SJSA1 (cell line): ENCODE data around the gene SLC6A17. TPM values are rescaled to one million over a fixed set of nuclear protein-coding genes. Genes with fewer than 3 reads are reported as not detected.
A peak's percentile ranks its signal among the peaks of the same experiment; 100 is the strongest.

Experiments
- DNase-seq, 2 experiments: peaks; one replicate each; pipeline ENCODE4 v3.0.0-alpha.2; 2015 to 2020; ENCODE audit warnings: low spot score in 2 of 2, low read depth in 1 of 2
- H3K27ac ChIP-seq: fragments of 250-450 bp; sonication (Bioruptor Pico); 2 replicates; pipeline ENCODE4 v1.5.1; 2020; ENCODE audit warnings: mild to moderate bottlenecking, moderate library complexity
- H3K27me3 ChIP-seq: fragments of 250-450 bp; sonication (Bioruptor Pico); replicated peaks from 2 replicates; pipeline ENCODE4 v1.5.1; 2020; ENCODE audit warnings: mild to moderate bottlenecking, moderate library complexity
- H3K36me3 ChIP-seq: fragments of 250-450 bp; sonication (Bioruptor Pico); 2 replicates; pipeline ENCODE4 v1.5.1; 2020; ENCODE audit warnings: mild to moderate bottlenecking
- H3K4me1 ChIP-seq: fragments of 250-450 bp; sonication (Bioruptor Pico); replicated peaks from 2 replicates; pipeline ENCODE4 v1.6.1; 2021; ENCODE audit warnings: mild to moderate bottlenecking
- H3K4me3 ChIP-seq: fragments of 250-450 bp; sonication (Bioruptor Pico); 2 replicates; pipeline ENCODE4 v1.5.1; 2020; ENCODE audit warnings: mild to moderate bottlenecking
- H3K9me3 ChIP-seq: fragments of 250-450 bp; sonication (Bioruptor Pico); replicated peaks from 2 replicates; pipeline ENCODE4 v1.5.1; 2020; ENCODE audit warnings: mild to moderate bottlenecking
- total RNA-seq: library from RNA; depleted of rRNA; stranded (reverse); fragments of >200 nt; shearing (Covaris generic); gene quantifications from 2 replicates; pipeline ENCODE4 v1.2.3, GENCODE V29; 2014

Gene SLC6A17
- total RNA-seq, 1 experiment from 2014 or later: 2.1 TPM

GRCh38 chr1:110190282-110190929, 40.1 kb downstream of the SLC6A17 start:
- no peaks in the 10 kb centered on the region for H3K36me3 ChIP-seq
- H3K27ac ChIP-seq: no peak overlapping the region
- no peaks in the 10 kb centered on the region for H3K27me3 ChIP-seq
- H3K4me1 ChIP-seq: no peaks in the 10 kb centered on the region
- no peak overlapping the region for H3K4me3 ChIP-seq
- no peaks in the 10 kb centered on the region for H3K9me3 ChIP-seq
- DNase-seq: no peak

GRCh38 chr1:110192541-110192940, 42.2 kb downstream of the SLC6A17 start:
- Histone ChIP-seq H3K36me3 (no peaks in the 10 kb centered on the region), H3K4me1 (no peaks in the 10 kb centered on the region), H3K27me3 (no peaks in the 10 kb centered on the region), H3K4me3 (no peak overlapping the region), H3K27ac (no peak overlapping the region), H3K9me3 (no peaks in the 10 kb centered on the region)
- no peak for DNase-seq

DNA sequence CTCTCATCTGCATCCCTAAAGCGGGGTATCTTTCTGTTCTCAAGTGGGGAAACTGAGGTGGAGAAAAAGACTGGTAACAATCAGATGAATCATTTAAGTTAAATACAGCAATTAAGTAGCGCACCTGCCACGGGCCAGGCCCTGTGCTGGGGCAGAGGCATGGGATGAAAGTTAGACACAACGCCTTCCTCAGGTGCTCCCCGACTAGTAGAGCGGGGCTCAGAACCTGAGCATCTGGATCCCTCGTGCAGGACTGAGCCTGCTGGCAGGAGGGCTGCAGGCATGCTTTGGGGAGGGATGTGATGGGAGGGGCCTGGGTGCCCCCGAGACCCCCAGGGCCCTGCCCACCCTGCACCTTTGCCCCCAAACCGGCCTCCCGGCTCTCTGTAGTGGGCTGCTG, 44.9 kb downstream of the SLC6A17 start:
- no peaks in the 10 kb centered on the region for H3K9me3 ChIP-seq
- H3K27ac ChIP-seq: no peak overlapping the region
- no peak for DNase-seq
- no peaks in the 10 kb centered on the region for H3K4me1 ChIP-seq
- no peaks in the 10 kb centered on the region for H3K36me3 ChIP-seq
- no peak overlapping the region for H3K4me3 ChIP-seq
- no peaks in the 10 kb centered on the region for H3K27me3 ChIP-seq

- no peak overlapping the region for H3K27ac ChIP-seq
- peak in 1 of 2 experiments; percentile 41 for DNase-seq
- no peaks in the 10 kb centered on the region for H3K4me1 ChIP-seq
- H3K27me3 ChIP-seq: no peaks in the 10 kb centered on the region
- no peaks in the 10 kb centered on the region for H3K9me3 ChIP-seq
- no peak overlapping the region for H3K4me3 ChIP-seq
- H3K36me3 ChIP-seq: no peaks in the 10 kb centered on the region
Observed at GRCh38 chr1:110196917-110197765, 46.8 kb downstream of the SLC6A17 start.

- no peak for DNase-seq
- Histone ChIP-seq H3K27ac (no peak overlapping the region), H3K4me3 (no peak overlapping the region), H3K9me3 (no peaks in the 10 kb centered on the region), H3K27me3 (no peaks in the 10 kb centered on the region), H3K4me1 (peaks cover under 1% of the 10 kb centered on the region), H3K36me3 (no peaks in the 10 kb centered on the region)
Observed at GRCh38 chr1:110197905-110198629, 47.8 kb downstream of the SLC6A17 start.

DNA sequence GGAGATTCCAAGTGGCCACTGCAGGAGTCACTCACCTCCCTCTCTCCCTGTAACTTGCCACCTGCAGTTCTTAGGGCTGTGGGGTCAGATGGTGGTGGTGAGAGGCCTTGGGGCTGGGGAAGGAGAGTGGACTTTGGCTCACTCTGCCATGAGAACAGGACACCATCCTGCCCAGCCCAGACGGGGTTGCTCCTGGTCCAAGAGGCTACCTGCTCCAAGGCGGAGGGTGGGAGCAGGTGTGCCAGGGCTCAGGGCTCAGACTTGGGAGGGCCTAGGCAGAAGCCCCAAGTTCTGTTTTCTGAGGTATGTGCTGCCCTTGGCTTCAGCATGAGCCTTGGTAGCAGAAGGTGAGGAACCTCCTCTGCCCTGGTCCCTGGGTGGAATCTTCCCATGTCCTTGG, 48.5 kb downstream of the SLC6A17 start:
- Histone ChIP-seq H3K4me3 (no peak overlapping the region), H3K9me3 (no peaks in the 10 kb centered on the region), H3K4me1 (peaks cover 5% of the 10 kb centered on the region), H3K27me3 (no peaks in the 10 kb centered on the region), H3K27ac (no peak overlapping the region), H3K36me3 (no peaks in the 10 kb centered on the region)
- DNase-seq: no peak

- DNase-seq: no peak
- no peaks in the 10 kb centered on the region for H3K36me3 ChIP-seq
- H3K27me3 ChIP-seq: no peaks in the 10 kb centered on the region
- H3K4me3 ChIP-seq: no peak overlapping the region
- H3K9me3 ChIP-seq: no peaks in the 10 kb centered on the region
- H3K4me1 ChIP-seq: peaks cover 5% of the 10 kb centered on the region
- no peak overlapping the region for H3K27ac ChIP-seq
Observed at GRCh38 chr1:110200190-110200589, 49.9 kb downstream of the SLC6A17 start.

DNA sequence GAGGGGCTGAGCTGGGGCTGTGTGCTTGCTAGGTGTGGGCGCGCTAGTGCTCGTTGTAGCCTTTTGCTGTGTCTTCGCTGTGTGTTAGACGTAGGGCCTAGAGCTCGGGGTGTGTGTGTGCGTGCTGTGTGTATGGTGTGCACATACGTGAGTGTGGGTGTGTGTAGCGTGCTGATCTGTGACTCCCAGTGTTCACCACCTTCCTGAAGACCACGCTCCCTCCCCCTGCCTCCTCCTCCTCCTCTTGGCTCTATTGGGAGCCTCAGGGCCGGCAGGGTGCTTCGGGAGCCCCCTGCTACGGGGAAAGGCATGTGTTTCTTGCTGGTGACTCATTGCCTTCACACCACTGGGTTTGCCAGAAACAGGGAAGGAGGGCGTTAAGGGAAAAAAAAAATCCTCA, 50.4 kb downstream of the SLC6A17 start:
- Histone ChIP-seq H3K27me3 (no peaks in the 10 kb centered on the region), H3K4me3 (no peak overlapping the region)
- no peak for DNase-seq

GRCh38 chr1:110201157-110201825, 51.0 kb downstream of the SLC6A17 start:
- Histone ChIP-seq H3K27ac (no peak overlapping the region), H3K4me1 (peaks cover 5% of the 10 kb centered on the region), H3K36me3 (no peaks in the 10 kb centered on the region), H3K9me3 (no peaks in the 10 kb centered on the region), H3K4me3 (no peak overlapping the region), H3K27me3 (no peaks in the 10 kb centered on the region)
- DNase-seq: no peak

More for the DNA sequence above, 50.4 kb downstream of the SLC6A17 start:
- Histone ChIP-seq H3K4me1 (peaks cover 5% of the 10 kb centered on the region), H3K27ac (no peak overlapping the region), H3K36me3 (no peaks in the 10 kb centered on the region), H3K9me3 (no peaks in the 10 kb centered on the region)

DNA sequence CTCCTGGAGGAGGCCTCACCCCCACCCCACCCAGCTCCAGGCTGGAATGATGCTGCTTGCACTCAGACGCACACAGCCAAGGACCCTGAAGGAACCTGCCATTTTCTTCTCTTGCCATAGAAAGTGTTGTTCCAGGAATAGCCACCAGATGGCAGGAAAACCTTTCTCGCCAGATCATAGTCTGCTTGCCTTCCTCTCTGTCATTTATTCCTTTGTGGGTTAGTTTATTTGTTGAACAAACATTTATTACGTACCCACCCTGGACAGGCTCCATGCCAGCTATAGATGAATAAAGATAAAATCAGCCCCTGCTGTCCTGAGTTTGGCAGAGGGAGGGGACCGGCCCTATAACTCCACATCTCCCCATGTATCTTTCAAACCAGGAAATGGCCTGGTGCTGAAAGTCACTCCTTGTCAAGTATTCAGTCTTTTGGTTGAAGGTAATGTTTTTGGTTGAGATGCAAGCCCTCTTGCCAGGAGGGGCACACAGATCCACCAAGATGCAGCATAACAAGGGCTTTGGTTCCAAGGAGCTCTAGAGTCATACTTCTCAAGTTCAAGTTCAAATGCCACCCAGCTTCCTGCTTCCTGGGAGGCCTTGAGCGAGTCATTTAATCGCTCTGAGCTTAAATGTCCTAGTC, 52.8 kb downstream of the SLC6A17 start:
- DNase-seq: peak; percentile 69 to 70
- H3K27ac ChIP-seq: no peak overlapping the region

DNA sequence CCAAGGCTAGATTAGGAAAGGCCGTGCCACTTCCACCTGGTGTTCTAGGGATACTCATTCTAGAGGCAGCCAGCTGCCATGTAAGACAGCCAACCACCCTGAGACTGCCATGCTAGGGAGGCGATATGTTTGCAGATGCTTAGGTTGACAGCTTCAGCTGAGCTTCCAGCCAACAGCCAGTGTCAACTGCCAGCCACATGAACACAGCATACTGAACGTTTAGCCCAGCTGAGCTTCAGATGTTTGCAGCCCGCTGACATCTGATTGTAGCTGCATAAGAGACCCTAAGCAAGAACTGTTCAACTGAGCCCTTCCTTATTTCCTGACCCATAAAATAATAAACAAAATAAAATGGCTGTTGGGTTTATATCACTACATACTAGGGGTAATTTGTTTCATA, 54.9 kb downstream of the SLC6A17 start:
- Histone ChIP-seq H3K27ac (no peak overlapping the region), H3K36me3 (no peaks in the 10 kb centered on the region), H3K4me1 (peaks cover 10% of the 10 kb centered on the region), H3K4me3 (no peak overlapping the region), H3K9me3 (no peaks in the 10 kb centered on the region), H3K27me3 (peaks cover 17% of the 10 kb centered on the region)
- no peak for DNase-seq

More for the DNA sequence above, 52.8 kb downstream of the SLC6A17 start:
- Histone ChIP-seq H3K4me1 (peaks cover 5% of the 10 kb centered on the region), H3K4me3 (no peak overlapping the region), H3K36me3 (no peaks in the 10 kb centered on the region), H3K27me3 (0 out of 2 replicates have a peak, but pooled peaks cover 2% of the 10 kb centered on the region), H3K9me3 (no peaks in the 10 kb centered on the region)

DNA sequence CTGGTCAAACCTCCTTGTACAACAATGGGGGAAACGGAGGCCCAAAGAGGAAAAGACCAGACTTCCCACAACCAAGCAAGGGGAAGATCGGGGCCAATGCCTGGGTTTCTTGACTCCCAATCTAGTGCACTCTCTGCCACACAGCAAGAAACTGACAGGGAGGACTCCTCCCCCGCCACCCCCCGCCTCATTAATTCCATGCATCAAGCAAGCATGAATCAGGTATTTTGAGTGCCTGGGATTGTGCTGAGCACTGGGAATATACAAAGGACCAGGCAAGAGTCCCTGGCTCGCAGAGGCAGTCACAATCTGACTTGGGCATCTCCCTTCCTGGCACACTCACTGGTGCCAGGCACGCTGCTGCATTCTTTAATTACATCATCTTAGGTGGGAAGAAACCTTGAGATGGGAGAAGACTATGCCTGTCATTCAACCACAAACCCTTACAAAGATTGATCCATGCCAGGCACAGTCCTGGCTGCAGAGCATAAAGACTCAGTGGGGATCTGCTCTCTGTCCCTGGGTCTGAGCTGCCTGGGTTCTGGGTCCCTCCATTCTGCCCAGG, 55.4 kb downstream of the SLC6A17 start:
- Histone ChIP-seq H3K9me3 (peaks cover under 1% of the 10 kb centered on the region; the same call in 1 of the 2 replicates), H3K4me3 (no peak overlapping the region), H3K27me3 (peaks cover 22% of the 10 kb centered on the region), H3K36me3 (no peaks in the 10 kb centered on the region), H3K4me1 (peaks cover 15% of the 10 kb centered on the region), H3K27ac (no peak overlapping the region)
- DNase-seq: no peak
